Medulla oblongata (tissue), 1 donor: ENCODE data around the gene ELMOD3.
A peak's percentile ranks its signal among the peaks of the same experiment; 100 is the strongest.
"Not testable (repeated sequence)": the region's sequence is repeated elsewhere in the genome, so short reads cannot be mapped to it uniquely, and the experiment has no call there.

Experiments used
- DNase-seq: peaks from one replicate; pipeline ENCODE4 v3.0.0-alpha.2; 2015; ENCODE audit errors: extremely low spot score

Gene ELMOD3

DNA sequence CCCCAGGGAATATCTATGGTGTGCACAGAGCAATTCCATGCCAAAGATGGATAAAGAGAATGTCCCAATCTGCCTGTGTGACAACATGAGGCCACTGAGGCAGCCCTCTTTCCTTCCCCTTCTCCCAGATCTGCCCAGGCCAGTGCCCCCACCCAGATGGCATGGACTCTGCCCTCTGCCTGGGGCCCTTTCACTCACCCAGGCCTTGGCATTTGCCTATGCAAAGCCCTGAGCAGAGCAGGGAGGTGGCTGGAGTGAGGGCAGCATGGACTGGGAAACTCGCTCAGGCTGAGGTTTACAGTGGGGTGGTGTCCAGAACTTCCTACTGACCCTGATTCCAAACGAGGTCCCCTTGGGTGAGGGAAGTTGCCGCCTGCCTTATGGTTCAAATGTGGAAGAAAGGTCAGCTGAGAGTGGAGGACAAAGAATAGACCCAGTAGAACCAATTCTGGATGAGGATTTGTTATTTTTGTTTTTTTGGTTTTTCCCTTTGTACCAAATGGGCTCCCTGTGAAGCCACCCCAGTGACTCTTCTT, 72.8 kb downstream of the ELMOD3 start:
- DNase-seq: no peak

DNA sequence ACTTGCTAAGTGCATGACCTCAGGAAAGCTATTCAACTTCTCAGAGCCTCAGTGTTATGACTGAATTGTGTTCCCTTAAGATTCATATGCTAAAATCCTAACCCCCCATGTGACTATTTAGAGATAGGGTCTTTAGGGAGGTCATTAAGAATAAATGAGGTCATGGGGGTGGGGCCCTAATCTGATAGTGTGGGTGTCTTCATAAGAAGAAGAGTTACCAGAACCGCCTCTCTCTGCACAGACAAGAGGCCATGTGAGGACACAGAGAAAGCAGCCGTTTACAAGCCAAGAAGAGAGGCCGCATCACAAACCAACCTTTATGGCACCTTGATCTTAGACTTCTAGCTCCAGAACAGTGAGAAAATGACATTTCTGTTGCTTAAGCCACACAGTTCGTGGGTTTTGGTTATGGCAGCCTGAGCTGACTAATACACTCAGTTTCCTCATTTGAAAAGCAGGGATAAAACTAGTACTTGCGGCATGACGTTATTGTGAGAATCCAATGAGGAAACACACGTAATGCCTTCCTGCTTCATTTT, 73.8 kb downstream of the ELMOD3 start:
- no peak for DNase-seq

GRCh38 chr2:85429213-85429923, 74.8 kb downstream of the ELMOD3 start:
- no peak for DNase-seq

GRCh38 chr2:85429924-85430289, 75.3 kb downstream of the ELMOD3 start:
- no peak for DNase-seq

DNA sequence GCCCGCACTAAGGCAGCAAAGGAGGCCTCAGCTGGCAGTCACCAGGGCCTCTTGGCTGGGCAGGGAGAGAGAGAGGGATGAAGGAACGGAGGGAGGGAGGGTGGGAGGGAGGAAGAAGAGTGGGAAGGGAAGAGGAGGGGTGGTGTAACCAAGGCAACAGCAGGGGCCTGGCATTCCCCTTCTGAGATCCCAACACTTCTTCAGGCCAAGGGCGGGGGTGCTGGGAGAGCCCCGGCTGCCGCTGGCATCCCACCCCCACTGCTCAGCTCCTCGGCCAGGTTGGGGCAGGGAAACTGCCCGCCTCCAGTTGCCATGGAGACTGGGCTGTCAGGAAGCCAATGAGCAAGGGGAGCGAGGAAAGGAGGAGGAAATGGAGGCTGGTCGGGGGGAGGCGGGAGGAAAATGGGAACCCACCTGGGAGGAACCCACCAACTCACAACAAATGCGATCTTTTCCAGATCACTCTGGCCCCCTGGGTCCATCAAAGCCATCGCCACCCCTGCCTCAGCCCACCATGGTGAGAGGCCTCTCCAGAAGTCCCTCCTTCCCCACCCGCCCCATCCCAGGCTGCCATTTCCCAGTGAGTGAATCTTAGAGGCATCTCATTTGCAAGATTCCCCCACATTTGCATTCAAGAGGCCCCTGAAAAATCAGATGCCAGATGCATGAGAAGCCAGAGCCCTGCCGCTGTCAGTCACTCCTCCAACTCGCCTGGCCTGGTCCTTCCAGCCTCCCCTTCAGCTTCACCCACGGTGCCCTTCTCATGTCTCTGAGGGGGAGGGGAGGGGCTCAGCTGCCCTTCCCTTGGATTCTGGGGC, 76.4 kb downstream of the ELMOD3 start:
- peak; percentile 90 for DNase-seq

DNA sequence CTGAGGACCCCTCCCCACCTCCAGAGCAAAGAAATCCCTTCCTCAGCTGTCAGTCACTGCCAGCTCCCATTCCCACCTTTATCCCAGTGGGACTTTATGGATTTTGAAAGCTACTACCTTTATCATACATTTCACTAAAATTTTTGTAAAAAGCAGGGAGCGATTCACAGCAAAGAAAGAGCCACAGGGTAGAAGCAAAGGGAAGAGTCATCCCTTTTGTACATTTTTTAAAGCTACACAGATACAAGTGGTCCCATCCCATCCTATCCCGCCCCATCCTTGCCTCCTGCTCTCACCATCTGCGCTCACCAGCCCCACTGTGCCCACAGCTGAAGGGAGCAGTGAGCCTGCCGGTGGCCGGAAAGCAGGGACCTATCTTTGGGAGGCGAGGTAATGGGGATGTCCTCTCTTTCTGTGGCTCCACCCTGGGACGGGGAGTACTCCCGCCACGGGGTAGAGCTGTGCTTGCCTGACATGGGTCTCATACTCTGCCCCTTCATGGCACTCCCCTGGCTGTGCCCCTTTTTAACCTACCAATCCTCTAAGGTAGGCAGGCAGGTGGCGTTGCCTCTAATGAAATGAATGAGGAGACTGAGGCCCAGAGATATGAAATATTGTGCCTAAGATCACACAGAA, 77.1 kb downstream of the ELMOD3 start:
- DNase-seq: no peak

- peak; percentile 91 for DNase-seq
Observed at GRCh38 chr2:85433511-85434089, 79.0 kb downstream of the ELMOD3 start.

GRCh38 chr2:85434696-85435095, 80.1 kb downstream of the ELMOD3 start:
- DNase-seq: no peak

DNA sequence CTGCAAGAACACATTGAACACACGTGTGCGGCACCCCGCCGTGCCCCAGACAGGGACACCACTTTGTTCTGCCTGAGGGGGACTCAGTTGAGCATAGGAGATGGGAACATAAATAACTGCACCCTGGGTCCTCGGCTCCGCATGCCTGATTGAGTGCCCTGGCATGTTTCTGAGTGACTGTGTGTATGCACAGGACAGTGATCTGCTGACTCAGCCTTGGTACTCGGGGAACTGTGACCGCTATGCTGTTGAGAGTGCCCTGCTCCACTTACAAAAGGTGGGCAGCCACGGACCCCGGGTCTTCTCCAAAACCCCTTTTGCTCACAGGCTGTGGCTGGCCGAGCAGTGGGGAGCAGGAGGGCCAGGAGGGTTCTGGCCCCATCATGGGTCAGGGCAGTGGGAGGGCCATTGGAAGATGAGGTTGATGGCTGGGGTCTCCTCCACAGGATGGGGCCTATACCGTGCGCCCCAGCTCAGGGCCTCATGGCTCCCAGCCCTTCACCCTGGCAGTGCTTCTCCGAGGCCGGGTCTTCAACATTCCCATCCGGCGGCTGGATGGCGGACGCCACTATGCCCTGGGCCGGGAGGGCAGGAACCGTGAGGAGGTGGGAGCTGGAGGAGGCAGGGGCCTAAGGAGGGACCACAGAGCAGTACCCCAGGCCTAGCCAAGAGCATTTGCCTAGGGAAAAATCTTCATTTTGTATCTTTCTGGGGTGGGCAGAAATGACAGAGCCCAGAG, 80.8 kb downstream of the ELMOD3 start:
- peak; percentile 52 for DNase-seq

- DNase-seq: no peak
Observed at GRCh38 chr2:85435981-85436835, 81.6 kb downstream of the ELMOD3 start.

GRCh38 chr2:85436836-85437487, 82.4 kb downstream of the ELMOD3 start:
- no peak for DNase-seq

DNA sequence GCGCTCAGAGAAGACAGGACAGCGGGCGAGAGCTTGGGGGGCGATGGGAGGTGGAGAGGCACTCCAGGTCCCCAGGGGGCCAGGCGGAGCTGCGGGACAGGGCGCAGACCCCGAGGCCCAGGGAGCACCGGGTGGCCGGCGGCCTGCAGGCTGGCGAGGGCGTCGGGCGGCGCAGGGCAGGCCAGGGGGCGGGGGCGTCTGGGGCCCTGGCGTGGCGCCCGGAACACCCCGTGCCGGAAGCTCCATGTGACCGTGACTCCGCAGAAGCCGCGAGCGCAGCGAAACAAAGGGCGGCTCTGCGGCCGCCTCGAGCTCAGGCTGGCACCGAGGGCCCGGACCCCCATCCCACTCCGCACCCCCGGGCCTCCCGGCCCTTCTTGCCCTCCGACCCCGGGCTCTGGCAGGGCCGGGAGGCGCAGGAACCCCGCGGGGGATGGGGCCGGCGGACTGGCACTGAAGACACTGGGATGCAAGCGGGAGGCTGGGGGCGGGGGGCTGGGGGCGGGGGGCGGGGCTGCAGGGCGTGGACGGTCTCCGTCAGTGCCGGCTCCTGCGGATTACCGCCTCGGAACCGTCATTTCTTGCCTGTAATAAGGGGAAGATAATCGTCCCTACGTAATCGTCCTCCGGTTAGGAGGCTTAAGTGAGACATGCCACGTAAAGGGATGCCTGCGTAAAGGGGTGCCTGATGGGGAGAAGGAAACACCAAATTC, 83.1 kb downstream of the ELMOD3 start:
- peak; percentile 89 for DNase-seq

- peak; percentile 41 for DNase-seq
Observed at GRCh38 chr2:85438201-85439024, 83.8 kb downstream of the ELMOD3 start.

GRCh38 chr2:85439025-85439472, 84.5 kb downstream of the ELMOD3 start:
- no peak for DNase-seq

- DNase-seq: not testable (repeated sequence)
Observed at GRCh38 chr2:85439569-85439968, 85.0 kb downstream of the ELMOD3 start.

DNA sequence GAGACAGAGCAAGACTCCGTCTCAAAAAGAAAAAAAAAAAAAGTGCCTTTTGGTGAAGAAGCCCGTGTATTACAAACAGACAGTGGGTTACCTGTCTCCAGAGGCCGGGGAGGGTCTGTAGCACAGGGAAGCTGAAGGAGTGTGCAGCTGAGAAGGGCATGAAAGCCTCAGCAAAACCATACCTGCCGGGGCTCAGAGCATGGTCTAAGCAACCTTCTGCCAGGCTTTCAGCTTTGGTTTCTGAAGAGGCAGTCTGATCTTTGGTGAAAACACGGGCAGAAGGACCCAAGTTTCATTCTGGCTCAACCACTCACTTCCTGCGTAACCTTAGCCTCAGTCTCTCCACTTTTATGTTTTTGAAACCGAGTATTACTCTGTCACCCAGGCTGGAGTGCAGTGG, 85.4 kb downstream of the ELMOD3 start:
- DNase-seq: no peak

DNA sequence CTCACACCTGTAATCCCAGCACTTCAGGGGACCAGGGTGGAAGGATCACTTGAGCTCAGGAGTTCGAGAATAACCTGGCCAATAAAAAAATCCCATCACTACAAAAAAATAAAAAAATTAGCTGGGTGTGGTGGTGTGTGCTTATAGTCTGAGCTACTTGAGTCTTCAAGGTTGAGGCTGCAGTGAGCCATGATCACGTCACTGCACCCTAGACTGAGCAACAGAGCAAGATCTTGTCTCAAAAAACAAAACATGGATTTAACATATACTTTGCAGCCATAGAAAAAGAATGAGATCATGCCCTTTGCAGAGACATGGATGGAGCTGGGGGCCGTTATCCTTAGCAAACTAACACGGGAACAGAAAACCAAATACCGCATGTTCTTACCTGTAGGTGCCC, 86.2 kb downstream of the ELMOD3 start:
- DNase-seq: no peak
